HEK293 (cell line): ENCODE data around the gene SBF2.

ENCODE experiments used
- CTCF ChIA-PET: fragments of 350-600 bp; formaldehyde crosslinking; extraction: SDS; loops from one replicate; lab custom pipeline; 2021; ENCODE audit warnings: antibody characterized with exemption; lab: Yijun Ruan, JAX
- POLR2A ChIA-PET: fragments of 300-600 bp; formaldehyde crosslinking; extraction: SDS; loops from one replicate; lab custom pipeline; 2020; ENCODE audit warnings: antibody characterized with exemption, inconsistent platforms; lab: Yijun Ruan, JAX
- H3K27ac ChIP-seq: fragments of 200-500 bp; sonication (Bioruptor generic); 2 replicates; pipeline ENCODE4 v1.5.1; 2014; ENCODE audit warnings: low read depth, low read length, control low read depth, inconsistent platforms; ENCODE audit errors: extremely low read depth
- H3K36me3 ChIP-seq, 2 experiments: fragments of 200-500 bp in 1 of 2; sonication (Bioruptor generic) in 1 of 2; 1 replicate in 1 of 2; 2 replicates in 1 of 2; pipeline ENCODE4 v1.5.1; 2014 to 2017; ENCODE audit warnings: inconsistent platforms in 2 of 2, low read length in 2 of 2; ENCODE audit not compliant: control insufficient read depth in 2 of 2, insufficient read depth in 1 of 2
- H3K4me1 ChIP-seq: fragments of 200-500 bp; sonication (Bioruptor generic); 2 replicates; pipeline ENCODE4 v1.5.1; 2014; ENCODE audit warnings: mild to moderate bottlenecking, low read length, inconsistent platforms; ENCODE audit not compliant: control insufficient read depth, insufficient read depth
- H3K4me3 ChIP-seq: 2 replicates; pipeline ENCODE4 v1.5.1; 2011; ENCODE audit warnings: low read depth, mild to moderate bottlenecking, control low read depth, low read length, moderate library complexity
- H3K9me3 ChIP-seq: fragments of 200-500 bp; sonication (Bioruptor generic); 2 replicates; pipeline ENCODE4 v1.5.1; 2014; ENCODE audit warnings: low read depth, low read length, inconsistent platforms; ENCODE audit not compliant: control insufficient read depth, insufficient read depth
- BCL11A ChIP-seq: fragments of 450-650 bp; formaldehyde crosslinking; IDR thresholded peaks from 2 replicates; pipeline ENCODE4 v1.5.1; 2016; ENCODE audit warnings: low read depth, missing biosample characterization, missing genetic modification characterization
- GLI4 ChIP-seq: fragments of 450-650 bp; formaldehyde crosslinking; IDR thresholded peaks from 2 replicates; pipeline ENCODE4 v1.5.1; 2016; ENCODE audit warnings: missing biosample characterization, missing genetic modification characterization
- KLF17 ChIP-seq: fragments of 450-650 bp; formaldehyde crosslinking; IDR thresholded peaks from 2 replicates; pipeline ENCODE4 v1.5.1; 2016; ENCODE audit warnings: missing biosample characterization, missing genetic modification characterization
- KLF9 ChIP-seq: fragments of 450-650 bp; formaldehyde crosslinking; IDR thresholded peaks from 2 replicates; pipeline ENCODE4 v1.5.1; 2016; ENCODE audit warnings: missing biosample characterization, missing genetic modification characterization, low read depth
- OSR2 ChIP-seq: fragments of 450-650 bp; formaldehyde crosslinking; IDR thresholded peaks from 2 replicates; pipeline ENCODE4 v1.5.1; 2016; ENCODE audit warnings: missing biosample characterization, missing genetic modification characterization
- PRDM2 ChIP-seq: fragments of 450-650 bp; formaldehyde crosslinking; IDR thresholded peaks from 2 replicates; pipeline ENCODE4 v1.5.1; 2016; ENCODE audit warnings: missing biosample characterization, missing genetic modification characterization, borderline replicate concordance
- PRDM6 ChIP-seq: fragments of 450-650 bp; formaldehyde crosslinking; IDR thresholded peaks from 2 replicates; pipeline ENCODE4 v1.5.1; 2017; ENCODE audit warnings: missing biosample characterization, missing genetic modification characterization
- SP3 ChIP-seq: fragments of 450-650 bp; formaldehyde crosslinking; IDR thresholded peaks from 2 replicates; pipeline ENCODE4 v1.5.1; 2016; ENCODE audit warnings: missing biosample characterization, missing genetic modification characterization
- ZNF146 ChIP-seq: fragments of 450-650 bp; formaldehyde crosslinking; IDR thresholded peaks from 2 replicates; pipeline ENCODE4 v1.5.1; 2016; ENCODE audit warnings: missing biosample characterization, missing genetic modification characterization
- ZNF148 ChIP-seq: fragments of 450-650 bp; formaldehyde crosslinking; IDR thresholded peaks from 2 replicates; pipeline ENCODE4 v1.5.0; 2017; ENCODE audit warnings: missing biosample characterization, missing genetic modification characterization, borderline replicate concordance
- ZNF155 ChIP-seq: fragments of 450-650 bp; formaldehyde crosslinking; IDR thresholded peaks from 2 replicates; pipeline ENCODE4 v1.5.1; 2016; ENCODE audit warnings: missing biosample characterization, missing genetic modification characterization
- ZNF184 ChIP-seq: fragments of 450-650 bp; IDR thresholded peaks from 2 replicates; pipeline ENCODE4 v1.5.1; 2018; ENCODE audit warnings: missing biosample characterization, mild to moderate bottlenecking, missing genetic modification characterization
- ZNF239 ChIP-seq: fragments of 450-650 bp; formaldehyde crosslinking; IDR thresholded peaks from 2 replicates; pipeline ENCODE4 v1.5.1; 2016; ENCODE audit warnings: missing biosample characterization, missing genetic modification characterization
- ZNF335 ChIP-seq: fragments of 450-650 bp; formaldehyde crosslinking; conservative IDR thresholded peaks from 2 replicates; pipeline ENCODE4 v1.5.1; 2016; ENCODE audit warnings: missing biosample characterization, missing genetic modification characterization
- ZNF549 ChIP-seq: fragments of 450-650 bp; IDR thresholded peaks from 2 replicates; pipeline ENCODE4 v1.5.1; 2018; ENCODE audit warnings: missing biosample characterization, missing genetic modification characterization, mild to moderate bottlenecking, inconsistent platforms, moderate library complexity
- ZNF621 ChIP-seq: fragments of 450-650 bp; formaldehyde crosslinking; IDR thresholded peaks from 2 replicates; pipeline ENCODE4 v1.5.1; 2017; ENCODE audit warnings: missing biosample characterization, missing genetic modification characterization
- ZNF645 ChIP-seq: fragments of 450-650 bp; formaldehyde crosslinking; IDR thresholded peaks from 2 replicates; pipeline ENCODE4; 2016; ENCODE audit warnings: missing biosample characterization, missing genetic modification characterization
- ZNF658 ChIP-seq: fragments of 450-650 bp; formaldehyde crosslinking; IDR thresholded peaks from 2 replicates; pipeline ENCODE4; 2016; ENCODE audit warnings: missing biosample characterization, missing genetic modification characterization

SBF2 gene

GRCh38 chr11:10051868-10052586 is 242.0 kb downstream of the SBF2 start:
- no peaks in the 10 kb centered on the region for H3K4me1 ChIP-seq
- H3K4me3 ChIP-seq = no peak overlapping the region
- H3K27ac ChIP-seq = no peak overlapping the region
- TF ChIP-seq GLI4 (tag by site-specific recombination) (no peak), PRDM6 (0 out of 2 replicates have a peak, but pooled peaks have one; percentile 13), KLF9 (tag by site-specific recombination) (no peak), BCL11A (tag by site-specific recombination) (no peak)
- no peaks in the 10 kb centered on the region for H3K9me3 ChIP-seq
- H3K36me3 ChIP-seq = no peaks in the 10 kb centered on the region
- CTCF ChIA-PET = interaction anchor here (1.1 to 1.3 kb wide), 2 partner anchors 25 to 79 kb away, joined by 3 to 4 read pairs; no protein-coding TSS in a partner anchor
- POLR2A ChIA-PET = no interaction called here

- no peaks in the 10 kb centered on the region for H3K4me1 ChIP-seq
- no peak overlapping the region for H3K4me3 ChIP-seq
- no peak overlapping the region for H3K27ac ChIP-seq
- no peaks in the 10 kb centered on the region for H3K36me3 ChIP-seq
- CTCF ChIA-PET = interaction anchor here (1.3 kb wide), 1 partner anchor 78 kb away, joined by 3 read pairs; no protein-coding TSS in a partner anchor
- TF ChIP-seq ZNF335 (tag by site-specific recombination) (no peak), OSR2 (tag by site-specific recombination) (peak; percentile 35; the same call in 1 of the 2 replicates)
- TF ChIP-seq, all 188 proteins: peak for 1
- POLR2A ChIA-PET = no interaction called here
- H3K9me3 ChIP-seq = no peaks in the 10 kb centered on the region
Observed at GRCh38 chr11:10050561-10050960, 243.5 kb downstream of the SBF2 start.

- CTCF ChIA-PET = no interaction called here
- TF ChIP-seq ZNF146 (tag by site-specific recombination) (no peak), ZNF155 (tag by site-specific recombination) (no peak), PRDM2 (tag by site-specific recombination) (no peak), ZNF658 (tag by site-specific recombination) (no peak), ZNF239 (tag by site-specific recombination) (no peak), KLF17 (tag by site-specific recombination) (no peak), ZNF184 (tag by site-specific recombination) (no peak), ZNF148 (tag by site-specific recombination) (no peak), ZNF645 (no peak), ZNF549 (tag by site-specific recombination) (no peak), SP3 (tag by site-specific recombination) (no peak), ZNF621 (no peak)
Observed at GRCh38 chr11:10049756-10050155, 244.3 kb downstream of the SBF2 start.

More at GRCh38 chr11:10049756-10050155, 244.3 kb downstream of the SBF2 start:
- no peaks in the 10 kb centered on the region for H3K9me3 ChIP-seq
- POLR2A ChIA-PET = no interaction called here
- no peak overlapping the region for H3K27ac ChIP-seq
- H3K4me1 ChIP-seq = no peaks in the 10 kb centered on the region
- no peaks in the 10 kb centered on the region for H3K36me3 ChIP-seq
- no peak overlapping the region for H3K4me3 ChIP-seq
